ENCODE results near the gene MSI2. TPM values are rescaled to one million over a fixed set of nuclear protein-coding genes. Genes with fewer than 3 reads are reported as not detected.
"Not testable (repeated sequence)": the region's sequence is repeated elsewhere in the genome, so short reads cannot be mapped to it uniquely, and the experiment has no call there.

Gene MSI2
- total and polyA plus RNA-seq, 5 donors: 43.9 to 113 (median 107) TPM

GRCh38 chr17:57489321-57489720 lies 233.0 kb downstream of the MSI2 start:
- Histone ChIP-seq H3K27ac (ENCODE audit: low read length) (peak overlapping the region; percentile 41), H3K4me3 (ENCODE audit: low read length) (no peak overlapping the region), H3K4me1 (ENCODE audit: control insufficient read depth, insufficient read depth, low read length) (peaks cover 25% of the 10 kb centered on the region), H3K9me3 (ENCODE audit: control insufficient read depth, low read length) (no peaks in the 10 kb centered on the region), H3K27me3 (ENCODE audit: control insufficient read depth, insufficient read depth) (no peaks in the 10 kb centered on the region)
- DNase-seq (peak; percentile 35 to 71 (median 58)), ATAC-seq (peak; percentile 13 to 33)
- intact Hi-C loops (cut with DNase I): no loop called here
- 58% methylated on average over 4 of the region's 4 CpGs for WGBS

GRCh38 chr17:57490111-57490845 lies 234.0 kb downstream of the MSI2 start:
- WGBS: 54% methylated on average over 4 of the region's 4 CpGs
- no peak overlapping the region for H3K27ac ChIP-seq (ENCODE audit: low read length)

GRCh38 chr17:57490890-57491289 lies 234.6 kb downstream of the MSI2 start:
- WGBS: 67% methylated on average over 12 of the region's 12 CpGs
- Histone ChIP-seq H3K27ac (ENCODE audit: low read length) (no peak overlapping the region), H3K4me1 (ENCODE audit: control insufficient read depth, insufficient read depth, low read length) (peaks cover 23% of the 10 kb centered on the region), H3K9me3 (ENCODE audit: control insufficient read depth, low read length) (no peaks in the 10 kb centered on the region), H3K4me3 (ENCODE audit: low read length) (no peak overlapping the region), H3K27me3 (ENCODE audit: control insufficient read depth, insufficient read depth) (no peaks in the 10 kb centered on the region)
- ATAC-seq: no peak
- intact Hi-C loops (cut with DNase I): no loop called here
- DNase-seq: peak in 1 of 3 donors; percentile 51

More at GRCh38 chr17:57490111-57490845, 234.0 kb downstream of the MSI2 start:
- DNase-seq: peak in 1 of 3 donors; percentile 11
- Histone ChIP-seq H3K9me3 (ENCODE audit: control insufficient read depth, low read length) (no peaks in the 10 kb centered on the region), H3K4me1 (ENCODE audit: control insufficient read depth, insufficient read depth, low read length) (peaks cover 25% of the 10 kb centered on the region), H3K27me3 (ENCODE audit: control insufficient read depth, insufficient read depth) (no peaks in the 10 kb centered on the region), H3K4me3 (ENCODE audit: low read length) (no peak overlapping the region)
- intact Hi-C loops (cut with DNase I): no loop called here
- ATAC-seq: no peak

GRCh38 chr17:57493171-57493570 lies 236.8 kb downstream of the MSI2 start:
- Histone ChIP-seq H3K4me1 (ENCODE audit: control insufficient read depth, insufficient read depth, low read length) (peaks cover 11% of the 10 kb centered on the region), H3K9me3 (ENCODE audit: control insufficient read depth, low read length) (no peaks in the 10 kb centered on the region), H3K27me3 (ENCODE audit: control insufficient read depth, insufficient read depth) (no peaks in the 10 kb centered on the region), H3K4me3 (ENCODE audit: low read length) (no peak overlapping the region), H3K27ac (ENCODE audit: low read length) (no peak overlapping the region)
- ATAC-seq: no peak
- no peak for DNase-seq
- intact Hi-C loops (cut with DNase I): no loop called here
- WGBS: 89% methylated on average over 5 of the region's 5 CpGs

GRCh38 chr17:57493625-57494024 lies 237.3 kb downstream of the MSI2 start:
- Histone ChIP-seq H3K4me3 (ENCODE audit: low read length) (no peak overlapping the region), H3K27ac (ENCODE audit: low read length) (no peak overlapping the region), H3K4me1 (ENCODE audit: control insufficient read depth, insufficient read depth, low read length) (peaks cover 11% of the 10 kb centered on the region), H3K27me3 (ENCODE audit: control insufficient read depth, insufficient read depth) (no peaks in the 10 kb centered on the region), H3K9me3 (ENCODE audit: control insufficient read depth, low read length) (no peaks in the 10 kb centered on the region)
- intact Hi-C loops (cut with DNase I): no loop called here
- no peak for ATAC-seq
- WGBS: 95% methylated on average over 6 of the region's 6 CpGs
- no peak for DNase-seq

- Histone ChIP-seq H3K4me1 (ENCODE audit: control insufficient read depth, insufficient read depth, low read length) (peaks cover 8% of the 10 kb centered on the region), H3K4me3 (ENCODE audit: low read length) (no peak overlapping the region), H3K9me3 (ENCODE audit: control insufficient read depth, low read length) (no peaks in the 10 kb centered on the region), H3K27me3 (ENCODE audit: control insufficient read depth, insufficient read depth) (no peaks in the 10 kb centered on the region), H3K27ac (ENCODE audit: low read length) (no peak overlapping the region)
- 97% methylated on average over 5 of the region's 5 CpGs for WGBS
- DNase-seq (peak in 1 of 3 donors; percentile 12), ATAC-seq (no peak)
- intact Hi-C loops (cut with DNase I): no loop called here
Observed at GRCh38 chr17:57494443-57494842, 238.1 kb downstream of the MSI2 start.

- no peak for ATAC-seq
- no peak overlapping the region for H3K4me3 ChIP-seq (ENCODE audit: low read length)
- H3K27ac ChIP-seq (ENCODE audit: low read length): no peak overlapping the region
- peaks cover 8% of the 10 kb centered on the region for H3K4me1 ChIP-seq (ENCODE audit: control insufficient read depth, insufficient read depth, low read length)
- H3K9me3 ChIP-seq (ENCODE audit: control insufficient read depth, low read length): no peaks in the 10 kb centered on the region
- DNase-seq: no peak
- intact Hi-C loops (cut with DNase I): no loop called here
- no peaks in the 10 kb centered on the region for H3K27me3 ChIP-seq (ENCODE audit: control insufficient read depth, insufficient read depth)
- WGBS: 97% methylated on average over 6 of the region's 6 CpGs
Observed at GRCh38 chr17:57495771-57496170, 239.4 kb downstream of the MSI2 start.

- Histone ChIP-seq H3K4me1 (ENCODE audit: control insufficient read depth, insufficient read depth, low read length) (peaks cover 3% of the 10 kb centered on the region), H3K27me3 (ENCODE audit: control insufficient read depth, insufficient read depth) (no peaks in the 10 kb centered on the region), H3K9me3 (ENCODE audit: control insufficient read depth, low read length) (no peaks in the 10 kb centered on the region), H3K4me3 (ENCODE audit: low read length) (no peak overlapping the region), H3K27ac (ENCODE audit: low read length) (no peak overlapping the region)
- 97% methylated on average over 11 of the region's 11 CpGs for whole genome bisulfite sequencing
- no peak for ATAC-seq
- DNase-seq: no peak
- intact Hi-C loops (cut with DNase I): no loop called here
Observed at GRCh38 chr17:57496382-57496781, 240.1 kb downstream of the MSI2 start.

- H3K9me3 ChIP-seq (ENCODE audit: control insufficient read depth, low read length): no peaks in the 10 kb centered on the region
- no peak overlapping the region for H3K4me3 ChIP-seq (ENCODE audit: low read length)
- intact Hi-C loops (cut with DNase I): no loop called here
- H3K4me1 ChIP-seq (ENCODE audit: control insufficient read depth, insufficient read depth, low read length): no peaks in the 10 kb centered on the region
- peak in 1 of 3 donors; percentile 20 for DNase-seq
- no peaks in the 10 kb centered on the region for H3K27me3 ChIP-seq (ENCODE audit: control insufficient read depth, insufficient read depth)
- WGBS: 96% methylated on average over 7 of the region's 7 CpGs
- ATAC-seq: no peak
- no peak overlapping the region for H3K27ac ChIP-seq (ENCODE audit: low read length)
Observed at GRCh38 chr17:57498443-57498842, 242.1 kb downstream of the MSI2 start.

- H3K4me1 ChIP-seq (ENCODE audit: control insufficient read depth, insufficient read depth, low read length); H3K27ac ChIP-seq (ENCODE audit: low read length); intact Hi-C loops (cut with DNase I); ATAC-seq; DNase-seq; H3K4me3 ChIP-seq (ENCODE audit: low read length); H3K27me3 ChIP-seq (ENCODE audit: control insufficient read depth, insufficient read depth); H3K9me3 ChIP-seq (ENCODE audit: control insufficient read depth, low read length): not testable (repeated sequence)
- WGBS: 95% methylated on average over 3 of the region's 3 CpGs
Observed at GRCh38 chr17:57499221-57499620, 242.9 kb downstream of the MSI2 start.

GRCh38 chr17:57499648-57500049 lies 243.3 kb downstream of the MSI2 start:
- H3K27ac ChIP-seq (ENCODE audit: low read length): no peak overlapping the region
- no peak overlapping the region for H3K4me3 ChIP-seq (ENCODE audit: low read length)
- no peaks in the 10 kb centered on the region for H3K9me3 ChIP-seq (ENCODE audit: control insufficient read depth, low read length)
- WGBS: 95% methylated on average over 6 of the region's 6 CpGs
- ATAC-seq (no peak), DNase-seq (peak in 1 of 3 donors; percentile 20)
- H3K4me1 ChIP-seq (ENCODE audit: control insufficient read depth, insufficient read depth, low read length): no peaks in the 10 kb centered on the region
- H3K27me3 ChIP-seq (ENCODE audit: control insufficient read depth, insufficient read depth): no peaks in the 10 kb centered on the region
- intact Hi-C loops (cut with DNase I): no loop called here
